IMR-90 (cell line): ENCODE data around the gene GLTPD2. TPM values are rescaled to one million over a fixed set of nuclear protein-coding genes. Genes with fewer than 3 reads are reported as not detected.

Experiments used
- ATAC-seq: fragments of 200-7000 bp; cut with Tn5 transposase; 2 replicates; pipeline ENCODE4 v1.9.1; 2020; ENCODE audit warnings: low read depth, mild to moderate bottlenecking, moderate library complexity
- BruUV-seq: library from RNA; stranded (reverse); fragments of 400-500 nt; replicated peaks from 2 replicates; lab custom pipeline; 2021; lab: Mats Ljungman, UMichigan
- CTCF ChIA-PET: fragments of 300-600 bp; formaldehyde crosslinking; extraction: SDS; loops from one replicate; lab custom pipeline; 2021; ENCODE audit warnings: antibody characterized with exemption; lab: Yijun Ruan, JAX
- POLR2A ChIA-PET: fragments of 300-600 bp; sonication (Branson Sonifier 250); formaldehyde crosslinking; loops from one replicate; lab custom pipeline; 2022; ENCODE audit warnings: antibody characterized with exemption; ENCODE audit not compliant: unreplicated experiment; lab: Charles Lee
- DNase-seq: peaks from one replicate; pipeline ENCODE4 v3.0.0; 2013
- H2AFZ ChIP-seq: replicated peaks from 2 replicates; pipeline ENCODE3; 2013; ENCODE audit warnings: low read length, mild to moderate bottlenecking; ENCODE audit not compliant: poor library complexity
- H2AK5ac ChIP-seq: 2 replicates; pipeline ENCODE4 v1.6.1; 2013; ENCODE audit warnings: low read depth, low read length, inconsistent platforms
- H2AK9ac ChIP-seq: replicated peaks from 2 replicates; pipeline ENCODE3; 2013; ENCODE audit warnings: mild to moderate bottlenecking, low read depth, low read length, moderate library complexity; ENCODE audit not compliant: poor library complexity
- H2BK120ac ChIP-seq: 2 replicates; pipeline ENCODE4 v1.6.1; 2013; ENCODE audit warnings: low read depth, low read length, inconsistent platforms
- H2BK15ac ChIP-seq: 3 replicates; pipeline ENCODE4 v1.6.1; 2013; ENCODE audit warnings: low read depth, low read length, inconsistent platforms
- H2BK20ac ChIP-seq: 2 replicates; pipeline ENCODE4 v1.6.1; 2013; ENCODE audit warnings: low read depth, mild to moderate bottlenecking, inconsistent platforms, low read length, moderate library complexity
- H2BK5ac ChIP-seq: 2 replicates; pipeline ENCODE4 v1.6.1; 2013; ENCODE audit warnings: mild to moderate bottlenecking, low read depth, low read length, inconsistent platforms; ENCODE audit not compliant: poor library complexity, severe bottlenecking
- H3K14ac ChIP-seq: replicated peaks from 2 replicates; pipeline ENCODE4 v1.6.1; 2013; ENCODE audit warnings: low read depth, low read length, inconsistent platforms
- H3K18ac ChIP-seq: 2 replicates; pipeline ENCODE4 v1.6.1; 2013; ENCODE audit warnings: low read depth, low read length, control low read depth
- H3K23ac ChIP-seq: 2 replicates; pipeline ENCODE4 v1.6.1; 2013; ENCODE audit warnings: low read depth, low read length, inconsistent platforms
- H3K27ac ChIP-seq: 2 replicates; pipeline ENCODE4 v1.5.1; 2013; ENCODE audit warnings: mild to moderate bottlenecking, control low read depth, low read length; ENCODE audit not compliant: insufficient read depth
- H3K27me3 ChIP-seq: 2 replicates; pipeline ENCODE4 v1.6.1; 2013; ENCODE audit warnings: low read length; ENCODE audit not compliant: control insufficient read depth, insufficient read depth
- H3K36me3 ChIP-seq: 2 replicates; pipeline ENCODE4 v1.6.1; 2013; ENCODE audit warnings: low read length, mixed read lengths; ENCODE audit not compliant: control insufficient read depth, insufficient read depth
- H3K4ac ChIP-seq: 2 replicates; pipeline ENCODE4 v1.6.1; 2013; ENCODE audit warnings: low read depth, low read length, inconsistent platforms
- H3K4me1 ChIP-seq: 2 replicates; pipeline ENCODE4 v1.6.1; 2013; ENCODE audit warnings: low read length, mixed read lengths; ENCODE audit not compliant: control insufficient read depth, insufficient read depth
- H3K4me2 ChIP-seq: 2 replicates; pipeline ENCODE4 v1.6.1; 2013; ENCODE audit warnings: low read depth, mild to moderate bottlenecking, control low read depth, low read length, moderate library complexity
- H3K4me3 ChIP-seq: 2 replicates; pipeline ENCODE4 v1.5.1; 2013; ENCODE audit warnings: low read depth, mild to moderate bottlenecking, control low read depth, low read length, moderate library complexity; ENCODE audit not compliant: insufficient read depth
- H3K56ac ChIP-seq: 2 replicates; pipeline ENCODE4 v1.6.1; 2013; ENCODE audit warnings: low read length, inconsistent platforms; ENCODE audit not compliant: insufficient read depth; ENCODE audit errors: extremely low read depth
- H3K79me1 ChIP-seq, 2 experiments: 2 replicates each; pipeline ENCODE4 v1.6.1; 2013; ENCODE audit warnings: low read length in 2 of 2, inconsistent platforms in 1 of 2, low read depth in 1 of 2
- H3K9ac ChIP-seq: 2 replicates; pipeline ENCODE4 v1.6.1; 2013; ENCODE audit warnings: low read depth, low read length, control low read depth
- H3K9me1 ChIP-seq: 2 replicates; pipeline ENCODE4 v1.6.1; 2013; ENCODE audit warnings: low read length, inconsistent platforms; ENCODE audit not compliant: insufficient read depth
- H3K9me3 ChIP-seq: 2 replicates; pipeline ENCODE4 v1.6.1; 2013; ENCODE audit warnings: low read length; ENCODE audit not compliant: control insufficient read depth, insufficient read depth
- H4K20me1 ChIP-seq: 2 replicates; pipeline ENCODE4 v1.6.1; 2013; ENCODE audit warnings: low read length, inconsistent platforms; ENCODE audit not compliant: insufficient read depth
- H4K5ac ChIP-seq: 2 replicates; pipeline ENCODE4 v1.6.1; 2013; ENCODE audit warnings: mild to moderate bottlenecking, low read depth, low read length, control low read depth
- H4K8ac ChIP-seq, 2 experiments: 2 replicates each; pipeline ENCODE4 v1.6.1; 2013; ENCODE audit warnings: low read depth in 2 of 2, low read length in 2 of 2, control low read depth in 1 of 2, inconsistent platforms in 1 of 2
- H4K91ac ChIP-seq: 2 replicates; pipeline ENCODE4 v1.6.1; 2013; ENCODE audit warnings: low read depth, low read length, inconsistent platforms; ENCODE audit not compliant: insufficient read depth
- BHLHE40 ChIP-seq: fragments of 150-350 bp; IDR thresholded peaks from 2 replicates; pipeline ENCODE4 v1.6.1; 2016; ENCODE audit warnings: mild to moderate bottlenecking, low read depth, low read length
- MAZ ChIP-seq: IDR thresholded peaks from 2 replicates; pipeline ENCODE4 v1.6.1; 2012; ENCODE audit warnings: low read depth, mild to moderate bottlenecking, low read length, improper control_type of control experiment, moderate library complexity, borderline replicate concordance
- RCOR1 ChIP-seq: IDR thresholded peaks from 2 replicates; pipeline ENCODE4 v1.6.1; 2012; ENCODE audit warnings: mild to moderate bottlenecking, low read length, improper control_type of control experiment; ENCODE audit not compliant: insufficient replicate concordance
- WGBS, 2 experiments: methylation state at CpG; one replicate each; pipeline versions ENCODE4 v1.1.5 to v1.1.7; 2013; ENCODE audit warnings: missing lambda C conversion rate in 2 of 2; ENCODE audit not compliant: insufficient read length in 1 of 2; ENCODE audit errors: extremely low coverage in 2 of 2; 5-methylcytosine and 5-hydroxymethylcytosine counted together
- dilution Hi-C: fragments of 300-500 bp; cut with HindIII; formaldehyde crosslinking; loops from one replicate; pipeline ENCODE4 v1.14.3; 2018; ENCODE audit warnings: low sequenced_read_pairs; ENCODE audit not compliant: unreplicated experiment
- in situ Hi-C: fragments of 300-500 bp; cut with MboI; formaldehyde crosslinking; loops from 3 replicates; pipeline ENCODE4 v1.14.3; 2019; ENCODE audit warnings: low sequenced_read_pairs, inconsistent platforms, mixed read lengths
- intact Hi-C: fragments of 100-400 bp; cut with micrococcal nuclease; formaldehyde crosslinking; loops from 2 replicates; pipeline ENCODE4 v1.10.0; 2022
- polyA plus RNA-seq, 3 experiments: library from polyadenylated mRNA; depleted of rRNA; stranded (reverse); fragments of >200 nt; gene quantifications; 2 replicates each; pipeline ENCODE4 v1.2.3, GENCODE V29; 2012; ENCODE audit warnings: low replicate concordance in 1 of 3
- total RNA-seq: library from RNA; depleted of rRNA; stranded (reverse); fragments of >200 nt; gene quantifications from 2 replicates; pipeline ENCODE4 v1.2.3, GENCODE V29; 2012

GLTPD2 gene
- total and polyA plus RNA-seq, 2 of the 4 experiments (the other 2 are of a cell fraction): not detected

DNA sequence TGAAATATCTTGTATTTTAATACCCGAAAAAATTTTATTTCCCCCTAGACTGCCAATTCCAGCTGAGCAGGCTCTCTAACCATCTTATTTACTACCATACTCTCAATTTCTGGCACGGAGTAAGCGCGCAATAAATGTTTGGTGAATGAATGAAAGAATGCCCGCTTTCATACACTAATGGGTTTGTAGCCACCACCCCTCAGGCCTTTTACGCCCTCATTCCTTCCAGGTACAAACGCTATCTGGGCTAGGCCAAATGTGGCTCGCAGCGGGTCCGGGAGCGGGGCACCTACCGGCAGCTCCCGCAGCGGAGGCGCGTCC lies 17.7 kb downstream of the GLTPD2 start:
- Histone ChIP-seq H2BK20ac (no peak overlapping the region), H3K9me3 (no peaks in the 10 kb centered on the region), H3K9ac (peak overlapping the region; percentile 96), H2AK5ac (no peak overlapping the region), H3K4ac (0 out of 2 replicates have a peak overlapping the region, but pooled peaks have one; percentile 56), H3K4me2 (peak overlapping the region; percentile 99), H3K36me3 (peaks cover 18% of the 10 kb centered on the region), H2BK15ac (no peak overlapping the region), H4K8ac (peak overlapping the region in 1 of 2 experiments; percentile 54; a peak in 3 of 4 replicates), H3K23ac (peak overlapping the region; percentile 87; the same call in 1 of the 2 replicates), H2BK120ac (no peak overlapping the region), H3K79me1 (peaks cover 0 to 25% of the 10 kb centered on the region in 2 experiments; a peak in 3 of 4 replicates), H4K20me1 (no peaks in the 10 kb centered on the region), H3K27me3 (no peaks in the 10 kb centered on the region), H3K27ac (peak overlapping the region; percentile 78; the same call in 1 of the 2 replicates), H3K14ac (peak overlapping the region; percentile 43; the same call in 1 of the 2 replicates), H2AFZ (peak overlapping the region; percentile 94), H3K18ac (no peak overlapping the region), H3K4me3 (peak overlapping the region; percentile 97), H2BK5ac (no peak overlapping the region), H3K56ac (peak overlapping the region; percentile 78; the same call in 1 of the 2 replicates), H4K91ac (no peak overlapping the region), H3K9me1 (no peaks in the 10 kb centered on the region), H4K5ac (peak overlapping the region; percentile 57; the same call in 1 of the 2 replicates), H2AK9ac (peak overlapping the region; percentile 60), H3K4me1 (peaks cover 4% of the 10 kb centered on the region; the same call in 1 of the 2 replicates)
- ChIA-PET POLR2A (no interaction called here), CTCF (interaction anchor here (1.7 kb wide), 1 partner anchor 10 kb away, joined by 5 read pairs; the partner anchor contains the start of gene PSMB6)
- no peak for DNase-seq
- dilution Hi-C loops (no loop called here), in situ Hi-C loops (no loop called here), intact Hi-C loops (no loop called here)
- TF ChIP-seq BHLHE40: no peak
- no peak for TF ChIP-seq MAZ
- TF ChIP-seq RCOR1: no peak
- no peak for ATAC-seq
- 0% methylated on average over 4 of the region's 16 CpGs; no CpG with 5 or more reads in 1 of the 2 experiments for WGBS, 2 experiments
- no TSS peak for BruUV-seq
